K562 (cell line): Measurements from ENCODE around the gene KCNAB2. TPM values are rescaled to one million over a fixed set of nuclear protein-coding genes. Genes with fewer than 3 reads are reported as not detected.

Experiments
- ATAC-seq: fragments of 200-7000 bp; cut with Tn5 transposase; 3 replicates; pipeline ENCODE4 v1.9.1; 2020; ENCODE audit warnings: moderate library complexity
- BruUV-seq: library from RNA; stranded (reverse); fragments of 400-500 nt; replicated peaks from 2 replicates; lab custom pipeline; 2021; lab: Mats Ljungman, UMichigan
- CTCF ChIA-PET: fragments of 300-600 bp; formaldehyde crosslinking; extraction: SDS; loops from one replicate; lab custom pipeline; 2021; ENCODE audit warnings: low intra/inter-chr PET ratio; lab: Yijun Ruan, JAX
- POLR2A ChIA-PET: fragments of 300-600, 350-650 bp; sonication (Branson Sonifier 250); formaldehyde crosslinking; extraction: SDS; loops from one replicate; lab custom pipeline; 2021; ENCODE audit warnings: antibody characterized with exemption, inconsistent platforms; lab: Yijun Ruan, JAX
- DNase-seq, 4 experiments: peaks; one replicate each; pipeline versions ENCODE4 v3.0.0 to v3.0.0-alpha.2; 2011 to 2018; ENCODE audit warnings: low spot score in 3 of 4, mixed read lengths in 3 of 4; ENCODE audit errors: extremely low read depth in 1 of 4
- FAIRE-seq: peaks from 2 replicates; lab custom pipeline; 2011; peaks lifted over from hg19 to GRCh38; lab: Jason Lieb, UNC
- H2AFZ ChIP-seq: 2 replicates; pipeline ENCODE4 v1.6.0; 2011; ENCODE audit warnings: low read depth, low read length, control low read depth, inconsistent platforms
- H3K27ac ChIP-seq: fragments of 200-600 bp; 3 replicates; pipeline ENCODE4 v1.8.0; 2011; ENCODE audit warnings: low read depth, mild to moderate bottlenecking, control low read depth, inconsistent platforms, low read length, moderate library complexity, mixed read lengths; ENCODE audit errors: extremely low read depth
- H3K27me3 ChIP-seq, 2 experiments: fragments of 300-600 bp in 1 of 2; 2 replicates in 1 of 2; 3 replicates in 1 of 2; pipeline versions ENCODE4 v1.6.0 to v1.8.0; 2011; ENCODE audit warnings: inconsistent platforms in 2 of 2, low read length in 2 of 2, mild to moderate bottlenecking in 1 of 2, mixed read lengths in 1 of 2, moderate library complexity in 1 of 2; ENCODE audit not compliant: control insufficient read depth in 2 of 2, insufficient read depth in 2 of 2
- H3K36me3 ChIP-seq: fragments of 300-600 bp; 3 replicates; pipeline ENCODE4 v1.8.0; 2011; ENCODE audit warnings: mild to moderate bottlenecking, low read length, inconsistent platforms; ENCODE audit not compliant: control insufficient read depth, insufficient read depth
- H3K4me1 ChIP-seq, 2 experiments: fragments of 200-600 bp in 1 of 2; replicated peaks in 1 of 2; 2 replicates in 1 of 2; 3 replicates in 1 of 2; pipeline versions ENCODE4 v1.5.1 to v1.8.0; 2011; ENCODE audit warnings: inconsistent platforms in 2 of 2, low read length in 2 of 2, mild to moderate bottlenecking in 1 of 2, mixed read lengths in 1 of 2, moderate library complexity in 1 of 2; ENCODE audit not compliant: control insufficient read depth in 2 of 2, insufficient read depth in 2 of 2
- H3K4me2 ChIP-seq: 2 replicates; pipeline ENCODE4 v1.6.1; 2011; ENCODE audit warnings: low read length, control low read depth, inconsistent platforms, mixed read lengths; ENCODE audit not compliant: insufficient read depth
- H3K4me3 ChIP-seq: fragments of 200-600 bp; sonication (generic), shearing (Covaris generic); 2 replicates; pipeline ENCODE4 v1.5.1; 2016; ENCODE audit warnings: control low read depth, inconsistent platforms
- H3K79me2 ChIP-seq: fragments of 200-600 bp; 3 replicates; pipeline ENCODE4 v1.8.0; 2011; ENCODE audit warnings: low read length, inconsistent platforms; ENCODE audit not compliant: control insufficient read depth, insufficient read depth
- H3K9ac ChIP-seq, 2 experiments: 2 replicates each; pipeline versions ENCODE4 v1.6.0 to v1.6.1; 2011; ENCODE audit warnings: low read depth in 2 of 2, low read length in 2 of 2, control low read depth in 1 of 2, inconsistent platforms in 1 of 2, mild to moderate bottlenecking in 1 of 2, mixed read lengths in 1 of 2; ENCODE audit not compliant: insufficient read depth in 1 of 2
- H3K9me1 ChIP-seq: one replicate; pipeline ENCODE4 v1.6.0; 2011; ENCODE audit warnings: inconsistent platforms, mild to moderate bottlenecking, low read length, moderate library complexity; ENCODE audit not compliant: control insufficient read depth, insufficient read depth
- H3K9me3 ChIP-seq: replicated peaks from 2 replicates; pipeline ENCODE4 v1.5.1; 2011; ENCODE audit warnings: low read depth, low read length, inconsistent platforms; ENCODE audit not compliant: control insufficient read depth, insufficient read depth
- H4K20me1 ChIP-seq: replicated peaks from 2 replicates; pipeline ENCODE4 v1.6.1; 2011; ENCODE audit warnings: low read length, inconsistent platforms, mixed read lengths; ENCODE audit not compliant: control insufficient read depth, insufficient read depth
- EGR1 ChIP-seq: fragments of 450-650 bp; conservative IDR thresholded peaks from 2 replicates; pipeline ENCODE4 v1.6.1; 2017; ENCODE audit warnings: mild to moderate bottlenecking
- ETS1 ChIP-seq: conservative IDR thresholded peaks from 2 replicates; pipeline ENCODE4 v1.6.1; 2011; ENCODE audit warnings: low read depth, mild to moderate bottlenecking, low read length; ENCODE audit not compliant: control insufficient read depth
- HMG20A ChIP-seq: fragments of 450-650 bp; formaldehyde crosslinking; conservative IDR thresholded peaks from 2 replicates; pipeline ENCODE4 v1.4.0; 2020; ENCODE audit warnings: mild to moderate bottlenecking, mixed read lengths
- MECOM ChIP-seq: fragments of 250-450 bp; sonication (Bioruptor Pico); IDR thresholded peaks from 2 replicates; pipeline ENCODE4 v1.8.0; 2022; ENCODE audit warnings: inconsistent platforms
- PML ChIP-seq: IDR thresholded peaks from 2 replicates; pipeline ENCODE4 v1.6.1; 2012; ENCODE audit warnings: low read length, inconsistent platforms
- RBM39 ChIP-seq: fragments of 200-400 bp; formaldehyde crosslinking; optimal IDR thresholded peaks from 2 replicates; pipeline ENCODE3; 2018; ENCODE audit warnings: low read depth, low read length
- RNF2 ChIP-seq: sonication (generic); IDR thresholded peaks from 2 replicates; pipeline ENCODE4 v1.6.1; 2016
- TEAD1 ChIP-seq, 2 experiments: fragments of 450-650 bp in 1 of 2; sonication (generic) in 1 of 2; formaldehyde crosslinking; IDR thresholded peaks; 2 replicates each; pipeline versions ENCODE4 v1.4.0 to v1.8.0; 2020 to 2022; ENCODE audit warnings: mild to moderate bottlenecking in 2 of 2, missing genetic modification reagents in 1 of 2
- TOE1 ChIP-seq, 2 experiments: fragments of 450-650 bp in 1 of 2; sonication (generic) in 1 of 2; formaldehyde crosslinking in 1 of 2; IDR thresholded peaks; 2 replicates each; pipeline versions ENCODE4 v1.7.1 to v1.8.0; 2016 to 2022; ENCODE audit warnings: borderline replicate concordance in 2 of 2, mild to moderate bottlenecking in 2 of 2, antibody characterized with exemption in 1 of 2, inconsistent platforms in 1 of 2, low read depth in 1 of 2, missing genetic modification reagents in 1 of 2, moderate library complexity in 1 of 2
- XRCC5 ChIP-seq: fragments of 200-400 bp; formaldehyde crosslinking; IDR thresholded peaks from 2 replicates; pipeline ENCODE4 v1.6.1; 2017; ENCODE audit warnings: low read depth, mild to moderate bottlenecking, low read length
- ZFX ChIP-seq: sonication (generic); formaldehyde crosslinking; IDR thresholded peaks from 2 replicates; pipeline ENCODE4 v1.8.0; 2022; ENCODE audit warnings: mild to moderate bottlenecking, missing genetic modification reagents, moderate library complexity
- ZNF121 ChIP-seq: sonication (generic); formaldehyde crosslinking; conservative IDR thresholded peaks from 2 replicates; pipeline ENCODE4 v1.8.0; 2022; ENCODE audit warnings: missing genetic modification reagents
- ZNF282 ChIP-seq: sonication (generic); formaldehyde crosslinking; IDR thresholded peaks from 2 replicates; pipeline ENCODE4 v1.8.1; 2023; ENCODE audit warnings: missing genetic modification reagents
- ZNF316 ChIP-seq: fragments of 450-650 bp; IDR thresholded peaks from 2 replicates; pipeline ENCODE4 v1.6.1; 2016
- ZNF354B ChIP-seq: fragments of 250-450 bp; sonication (Bioruptor Pico); IDR thresholded peaks from 2 replicates; pipeline ENCODE4 v1.4.0; 2020
- WGBS: fragments of 100-300 bp; shearing (Covaris generic); methylation state at CpG from one replicate; pipeline ENCODE4 v1.1.6; 2016; ENCODE audit warnings: low coverage, mixed read lengths; ENCODE audit not compliant: insufficient coverage; ENCODE audit errors: missing lambda C conversion rate; 5-methylcytosine and 5-hydroxymethylcytosine counted together
- in situ Hi-C: fragments of 300-500 bp; cut with MboI; formaldehyde crosslinking; loops from 4 replicates; pipeline ENCODE4 v1.15.0; 2018; ENCODE audit warnings: inconsistent platforms, mixed read lengths
- intact Hi-C: fragments of 100-400 bp; cut with micrococcal nuclease; formaldehyde crosslinking; loops from 2 replicates; pipeline ENCODE4 v1.14.2; 2022
- polyA plus RNA-seq, 8 experiments: library from polyadenylated mRNA; depleted of rRNA in 4 of 8; stranded (reverse) in 5 of 8; unstranded in 3 of 8; fragments of >200 nt; fragmentation: Nextera tagmentation in 2 of 8; fragmentation: Illumina TruSeq in 1 of 8; extraction: Ambion mirVana in 2 of 8; extraction: Trizol in 1 of 8; gene quantifications; 2 replicates each; pipeline versions ENCODE4 v1.2.1 to v1.2.3, GENCODE V29; 2011 to 2014; ENCODE audit warnings: inconsistent platforms in 1 of 8, missing spikeins in 1 of 8
- total RNA-seq, 7 experiments: library from RNA; depleted of rRNA in 6 of 7; stranded (reverse); fragments of >200 nt in 6 of 7; fragmentation: Illumina TruSeq in 2 of 7; extraction: Trizol in 2 of 7; gene quantifications; 2 replicates each; pipeline versions ENCODE4 v1.2.1 to v1.2.3, GENCODE V29; 2011 to 2021; ENCODE audit warnings: low replicate concordance in 1 of 7
- TF ChIP-seq, protein P1 (sequence below): sonication (generic); formaldehyde crosslinking; IDR thresholded peaks from 2 replicates; pipeline ENCODE4 v1.5.0; 2020; ENCODE audit warnings: missing genetic modification reagents
- TF ChIP-seq, protein P2 (sequence below): fragments of 250-450 bp; sonication (Bioruptor Pico); IDR thresholded peaks from 2 replicates; pipeline ENCODE4 v1.8.0; 2021; ENCODE audit warnings: moderate library complexity, mild to moderate bottlenecking, inconsistent platforms
- TF ChIP-seq, protein P3 (sequence below): sonication (generic); formaldehyde crosslinking; IDR thresholded peaks from 2 replicates; pipeline ENCODE4 v1.8.1; 2023; ENCODE audit warnings: mild to moderate bottlenecking, missing genetic modification reagents

KCNAB2 gene
- total and polyA plus RNA-seq, 9 of the 15 experiments (the other 6 are each of a cell fraction or from before 2014, with no cell fraction given), result 1.8 to 15.8 (median 7.1) TPM

- Histone ChIP-seq H3K27ac (no peak overlapping the region), H2AFZ (peak overlapping the region; percentile 99), H3K9me3 (peaks cover 7% of the 10 kb centered on the region; the same call in 1 of the 2 replicates), H3K4me1 (peaks cover 0 to 45% of the 10 kb centered on the region in 2 experiments; a peak in 3 of 5 replicates), H4K20me1 (peaks cover 5% of the 10 kb centered on the region; the same call in 1 of the 2 replicates), H3K4me3 (no peak overlapping the region), H3K36me3 (no peaks in the 10 kb centered on the region), H3K27me3 (peaks cover 21 to 60% of the 10 kb centered on the region in 2 experiments; a peak in 4 of 5 replicates), H3K9me1 (peaks cover 3% of the 10 kb centered on the region), H3K4me2 (peak overlapping the region; percentile 77), H3K9ac (peak overlapping the region in 1 of 2 experiments; percentile 88; a peak in 2 of 4 replicates), H3K79me2 (no peaks in the 10 kb centered on the region)
- BruUV-seq, result no TSS peak
- POLR2A ChIA-PET, result interaction anchor here (0.7 to 0.9 kb wide), 2 partner anchors 30 to 73 kb away, joined by 3 read pairs; no protein-coding TSS in a partner anchor
- in situ Hi-C loops, result no loop called here
- ATAC-seq, result peak; percentile 99
- WGBS, result 3% methylated on average over 30 of the region's 41 CpGs
- peak; percentile 95 for FAIRE-seq
- intact Hi-C loops, result no loop called here
- peak; percentile 96 to 100 (median 100) for DNase-seq
- CTCF ChIA-PET, result no interaction called here
- TF ChIP-seq ZNF282 (CRISPR knock-in tag), result peak; percentile 72; the same call in 1 of the 2 replicates
- no peak for TF ChIP-seq PML
- TF ChIP-seq, protein P1, sequence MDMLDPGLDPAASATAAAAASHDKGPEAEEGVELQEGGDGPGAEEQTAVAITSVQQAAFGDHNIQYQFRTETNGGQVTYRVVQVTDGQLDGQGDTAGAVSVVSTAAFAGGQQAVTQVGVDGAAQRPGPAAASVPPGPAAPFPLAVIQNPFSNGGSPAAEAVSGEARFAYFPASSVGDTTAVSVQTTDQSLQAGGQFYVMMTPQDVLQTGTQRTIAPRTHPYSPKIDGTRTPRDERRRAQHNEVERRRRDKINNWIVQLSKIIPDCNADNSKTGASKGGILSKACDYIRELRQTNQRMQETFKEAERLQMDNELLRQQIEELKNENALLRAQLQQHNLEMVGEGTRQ (CRISPR knock-in tag), result peak; percentile 94
- TF ChIP-seq, protein P2, sequence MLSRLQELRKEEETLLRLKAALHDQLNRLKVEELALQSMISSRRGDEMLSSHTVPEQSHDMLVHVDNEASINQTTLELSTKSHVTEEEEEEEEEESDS (CRISPR knock-in tag), result no peak
- TF ChIP-seq ZNF354B (CRISPR knock-in tag), result no peak
- peak; percentile 60 for TF ChIP-seq ZFX
- TF ChIP-seq MECOM (CRISPR knock-in tag), result no peak
- TF ChIP-seq TEAD1 (CRISPR knock-in tag; IDR thresholded peaks at IDR 0.05), result peak in 1 of 2 experiments; percentile 71; a peak in 1 of 4 replicates
- TF ChIP-seq EGR1, result no peak; the same call in 1 of the 2 replicates
- no peak for TF ChIP-seq RBM39
- TF ChIP-seq ETS1, result peak; percentile 45; the same call in 1 of the 2 replicates
- no peak for TF ChIP-seq HMG20A
- TF ChIP-seq ZNF121 (CRISPR knock-in tag), result no peak; the same call in 1 of the 2 replicates
- no peak for TF ChIP-seq XRCC5
- peak; percentile 42; the same call in 1 of the 2 replicates for TF ChIP-seq TOE1 (IDR thresholded peaks at IDR 0.05; ENCODE audit: borderline replicate concordance)
- TF ChIP-seq TOE1 (CRISPR knock-in tag; IDR thresholded peaks at IDR 0.05; ENCODE audit: borderline replicate concordance, low read depth), result peak; percentile 80; the same call in 1 of the 2 replicates
- TF ChIP-seq ZNF316, result no peak
- TF ChIP-seq, protein P3, sequence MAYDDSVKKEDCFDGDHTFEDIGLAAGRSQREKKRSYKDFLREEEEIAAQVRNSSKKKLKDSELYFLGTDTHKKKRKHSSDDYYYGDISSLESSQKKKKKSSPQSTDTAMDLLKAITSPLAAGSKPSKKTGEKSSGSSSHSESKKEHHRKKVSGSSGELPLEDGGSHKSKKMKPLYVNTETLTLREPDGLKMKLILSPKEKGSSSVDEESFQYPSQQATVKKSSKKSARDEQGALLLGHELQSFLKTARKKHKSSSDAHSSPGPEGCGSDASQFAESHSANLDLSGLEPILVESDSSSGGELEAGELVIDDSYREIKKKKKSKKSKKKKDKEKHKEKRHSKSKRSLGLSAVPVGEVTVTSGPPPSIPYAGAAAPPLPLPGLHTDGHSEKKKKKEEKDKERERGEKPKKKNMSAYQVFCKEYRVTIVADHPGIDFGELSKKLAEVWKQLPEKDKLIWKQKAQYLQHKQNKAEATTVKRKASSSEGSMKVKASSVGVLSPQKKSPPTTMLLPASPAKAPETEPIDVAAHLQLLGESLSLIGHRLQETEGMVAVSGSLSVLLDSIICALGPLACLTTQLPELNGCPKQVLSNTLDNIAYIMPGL (CRISPR knock-in tag), result peak; percentile 77; the same call in 1 of the 2 replicates
- no peak for TF ChIP-seq RNF2
Observed at GRCh38 chr1:6127587-6128163, 82.0 kb downstream of the KCNAB2 start.
